A204.1 (cell line): ENCODE results near the gene LDLR.
A peak's percentile ranks its signal among the peaks of the same experiment; 100 is the strongest.
"Not testable (repeated sequence)": the region's sequence is repeated elsewhere in the genome, so short reads cannot be mapped to it uniquely, and the experiment has no call there.

ENCODE experiments used
- FAIRE-seq: peaks from 2 replicates; lab custom pipeline; 2012; peaks lifted over from hg19 to GRCh38; lab: Jason Lieb, UNC

Gene LDLR

GRCh38 chr19:11141937-11142527 is 52.8 kb downstream of the LDLR start:
- no peak for FAIRE-seq

GRCh38 chr19:11142528-11143171 is 53.4 kb downstream of the LDLR start:
- no peak for FAIRE-seq

GRCh38 chr19:11145536-11145924 is 56.3 kb downstream of the LDLR start:
- FAIRE-seq = no peak

- FAIRE-seq = no peak
Observed at GRCh38 chr19:11148001-11148400, 58.7 kb downstream of the LDLR start.

- no peak for FAIRE-seq
Observed at GRCh38 chr19:11151181-11151580, 61.9 kb downstream of the LDLR start.

- FAIRE-seq = no peak
Observed at GRCh38 chr19:11152318-11153062, 63.2 kb downstream of the LDLR start.

GRCh38 chr19:11154683-11155047 is 65.4 kb downstream of the LDLR start:
- no peak for FAIRE-seq

- peak; percentile 98 for FAIRE-seq
Observed at GRCh38 chr19:11155373-11156120, 66.3 kb downstream of the LDLR start, which contains the start of gene SPC24. Gene SPC24 (minus strand): TSS chr19:11155782. CDS start chr19:11155776, 6 bp downstream.

- no peak for FAIRE-seq
Observed at GRCh38 chr19:11159598-11160439, 70.6 kb downstream of the LDLR start.

GRCh38 chr19:11160440-11160768 is 71.1 kb downstream of the LDLR start:
- not testable (repeated sequence) for FAIRE-seq

- no peak for FAIRE-seq
Observed at GRCh38 chr19:11164296-11164695, 75.0 kb downstream of the LDLR start.

GRCh38 chr19:11164879-11165406 is 75.7 kb downstream of the LDLR start:
- no peak for FAIRE-seq

GRCh38 chr19:11165486-11166030 is 76.3 kb downstream of the LDLR start:
- no peak for FAIRE-seq

GRCh38 chr19:11166281-11167142 is 77.2 kb downstream of the LDLR start:
- no peak for FAIRE-seq

- FAIRE-seq = no peak
Observed at GRCh38 chr19:11168568-11168967, 79.3 kb downstream of the LDLR start.

GRCh38 chr19:11169896-11170678 is 80.8 kb downstream of the LDLR start:
- no peak for FAIRE-seq

- FAIRE-seq = no peak
Observed at GRCh38 chr19:11171144-11171543, 81.9 kb downstream of the LDLR start.

GRCh38 chr19:11172576-11172975 is 83.3 kb downstream of the LDLR start:
- no peak for FAIRE-seq

- FAIRE-seq = no peak
Observed at GRCh38 chr19:11173516-11174155, 84.4 kb downstream of the LDLR start.
